Naive B cell (primary cell): ENCODE data around the gene VAV2. TPM values are rescaled to one million over a fixed set of nuclear protein-coding genes. Genes with fewer than 3 reads are reported as not detected.
A peak's percentile ranks its signal among the peaks of the same experiment; 100 is the strongest.

Experiments used
- ATAC-seq, 2 donors: fragments of 150-1000 bp; cut with Tn5 transposase; 2 replicates each; pipeline ENCODE4 v1.10.0; 2021; ENCODE audit warnings: low read depth in 2 of 2, mild to moderate bottlenecking in 2 of 2, moderate library complexity in 2 of 2
- DNase-seq: peaks from one replicate; pipeline ENCODE4 v3.0.0; 2022
- H3K27ac Mint-ChIP-seq, 6 donors: one replicate each; pipeline ENCODE4 v1.8.0; 2020 to 2022; ENCODE audit warnings: mild to moderate bottlenecking in 6 of 6, mixed read lengths in 6 of 6, moderate library complexity in 5 of 6, inconsistent platforms in 2 of 6
- H3K27me3 Mint-ChIP-seq, 3 donors: one replicate each; pipeline ENCODE4 v1.8.0; 2021 to 2022; ENCODE audit warnings: mixed read lengths in 3 of 3, mild to moderate bottlenecking in 1 of 3
- H3K36me3 Mint-ChIP-seq, 2 donors: one replicate each; pipeline ENCODE4 v1.8.0; 2020 to 2022; ENCODE audit warnings: mixed read lengths in 2 of 2, inconsistent platforms in 1 of 2, mild to moderate bottlenecking in 1 of 2
- H3K4me1 Mint-ChIP-seq, 3 donors: one replicate each; pipeline ENCODE4 v1.8.0; 2020 to 2022; ENCODE audit warnings: mixed read lengths in 3 of 3, inconsistent platforms in 1 of 3, mild to moderate bottlenecking in 1 of 3, moderate library complexity in 1 of 3
- H3K4me3 Mint-ChIP-seq, 8 donors: one replicate each; pipeline ENCODE4 v1.8.0; 2020 to 2022; ENCODE audit warnings: mild to moderate bottlenecking in 8 of 8, mixed read lengths in 8 of 8, moderate library complexity in 8 of 8, inconsistent platforms in 2 of 8
- H3K9me3 Mint-ChIP-seq, 7 donors: one replicate each; pipeline ENCODE4 v1.8.0; 2020 to 2022; ENCODE audit warnings: mixed read lengths in 7 of 7, mild to moderate bottlenecking in 5 of 7, inconsistent platforms in 2 of 7, moderate library complexity in 1 of 7
- polyA plus RNA-seq, 6 donors: library from polyadenylated mRNA; unstranded; fragments of 300-500 nt; fragmentation: Illumina TruSeq; gene quantifications; one replicate each; pipeline ENCODE4 v1.2.3, GENCODE V29; 2021; ENCODE audit warnings: low read depth in 6 of 6

The VAV2 gene
- polyA plus RNA-seq, 6 donors from 2014 or later, result 5.7 to 33.3 (median 15.2) TPM

GRCh38 chr9:133739408-133740280, 252.5 kb downstream of the VAV2 start:
- ATAC-seq (no peak), DNase-seq (no peak)
- H3K9me3 Mint-ChIP-seq, result peaks cover 0 to 3% (median 0%) of the 10 kb centered on the region in 7 donors
- H3K36me3 Mint-ChIP-seq, result no peaks in the 10 kb centered on the region
- H3K27me3 Mint-ChIP-seq, result peaks cover 0 to 28% (median 22%) of the 10 kb centered on the region in 3 donors
- H3K4me3 Mint-ChIP-seq, result peak overlapping the region in 2 of 8 donors; percentile 1 to 15
- peaks cover 14 to 39% (median 27%) of the 10 kb centered on the region in 3 donors for H3K4me1 Mint-ChIP-seq
- peak overlapping the region in 1 of 6 donors; percentile 15 for H3K27ac Mint-ChIP-seq

GRCh38 chr9:133738640-133739225, 253.4 kb downstream of the VAV2 start:
- no peak overlapping the region for H3K27ac Mint-ChIP-seq
- no peaks in the 10 kb centered on the region for H3K36me3 Mint-ChIP-seq
- H3K4me1 Mint-ChIP-seq, result peaks cover 19 to 44% (median 36%) of the 10 kb centered on the region in 3 donors
- ATAC-seq (no peak), DNase-seq (no peak)
- H3K27me3 Mint-ChIP-seq, result peaks cover 0 to 27% (median 16%) of the 10 kb centered on the region in 3 donors
- peak overlapping the region in 6 of 8 donors; percentile 30 to 75 (median 64) for H3K4me3 Mint-ChIP-seq
- no peaks in the 10 kb centered on the region for H3K9me3 Mint-ChIP-seq

- peaks cover 0 to 25% (median 13%) of the 10 kb centered on the region in 3 donors for H3K27me3 Mint-ChIP-seq
- no peaks in the 10 kb centered on the region for H3K36me3 Mint-ChIP-seq
- H3K4me1 Mint-ChIP-seq, result peaks cover 19 to 44% (median 35%) of the 10 kb centered on the region in 3 donors
- peak within 1 kb of the TSS; percentile 36 to 76 (median 66) for H3K4me3 Mint-ChIP-seq
- H3K27ac Mint-ChIP-seq, result peak within 1 kb of the TSS in 2 of 6 donors; percentile 15 to 57
- ATAC-seq (peak; percentile 38), DNase-seq (peak; percentile 40)
- H3K9me3 Mint-ChIP-seq, result no peaks in the 10 kb centered on the region
These were observed 254.1 kb downstream of the VAV2 start, which contains the start of gene SARDH for GRCh38 chr9:133737774-133738639. TSS of gene SARDH (minus strand) at chr9:133738352. CDS start at chr9:133734173, 4,179 bp downstream.

- peak overlapping the region in 1 of 6 donors; percentile 57 for H3K27ac Mint-ChIP-seq
These were observed 254.9 kb downstream of the VAV2 start for GRCh38 chr9:133737071-133737773.

GRCh38 chr9:133735931-133736330, 256.2 kb downstream of the VAV2 start:
- DNase-seq, result peak; percentile 24
- no peaks in the 10 kb centered on the region for H3K9me3 Mint-ChIP-seq
- peaks cover 19 to 44% (median 36%) of the 10 kb centered on the region in 3 donors for H3K4me1 Mint-ChIP-seq
- H3K4me3 Mint-ChIP-seq, result peak overlapping the region in 5 of 8 donors; percentile 8 to 67 (median 41)
- H3K36me3 Mint-ChIP-seq, result no peaks in the 10 kb centered on the region
- H3K27ac Mint-ChIP-seq, result peak overlapping the region in 1 of 6 donors; percentile 97
- ATAC-seq, result peak; percentile 47 to 59
- H3K27me3 Mint-ChIP-seq, result peaks cover 0 to 27% (median 10%) of the 10 kb centered on the region in 3 donors

More at GRCh38 chr9:133737071-133737773, 254.9 kb downstream of the VAV2 start:
- ATAC-seq, result no peak
- peaks cover 0 to 29% (median 10%) of the 10 kb centered on the region in 3 donors for H3K27me3 Mint-ChIP-seq
- H3K9me3 Mint-ChIP-seq, result no peaks in the 10 kb centered on the region
- peak overlapping the region in 5 of 8 donors; percentile 6 to 76 (median 64) for H3K4me3 Mint-ChIP-seq
- DNase-seq, result no peak
- H3K4me1 Mint-ChIP-seq, result peaks cover 19 to 44% (median 36%) of the 10 kb centered on the region in 3 donors
- no peaks in the 10 kb centered on the region for H3K36me3 Mint-ChIP-seq

GRCh38 chr9:133735415-133735775, 256.7 kb downstream of the VAV2 start:
- H3K9me3 Mint-ChIP-seq, result no peaks in the 10 kb centered on the region
- ATAC-seq (peak; percentile 52 to 65), DNase-seq (peak; percentile 24)
- H3K36me3 Mint-ChIP-seq, result no peaks in the 10 kb centered on the region
- H3K27me3 Mint-ChIP-seq, result peaks cover 0 to 22% (median 5%) of the 10 kb centered on the region in 3 donors
- H3K4me3 Mint-ChIP-seq, result peak overlapping the region in 7 of 8 donors; percentile 0 to 90 (median 62)
- H3K4me1 Mint-ChIP-seq, result peaks cover 19 to 44% (median 36%) of the 10 kb centered on the region in 3 donors
- H3K27ac Mint-ChIP-seq, result peak overlapping the region; percentile 12 to 97 (median 72)

GRCh38 chr9:133734590-133735414, 257.3 kb downstream of the VAV2 start:
- H3K4me3 Mint-ChIP-seq, result peak overlapping the region in 7 of 8 donors; percentile 9 to 90 (median 62)
- H3K27ac Mint-ChIP-seq, result peak overlapping the region; percentile 12 to 97 (median 72)
- H3K36me3 Mint-ChIP-seq, result no peaks in the 10 kb centered on the region
- H3K27me3 Mint-ChIP-seq, result peaks cover 0 to 27% (median 5%) of the 10 kb centered on the region in 3 donors
- H3K9me3 Mint-ChIP-seq, result no peaks in the 10 kb centered on the region
- peak; percentile 50 to 60 for ATAC-seq
- peak; percentile 42 for DNase-seq
- H3K4me1 Mint-ChIP-seq, result peaks cover 19 to 44% (median 36%) of the 10 kb centered on the region in 3 donors

GRCh38 chr9:133733796-133734533, 258.2 kb downstream of the VAV2 start:
- Mint-ChIP-seq H3K4me3 (peak overlapping the region in 5 of 8 donors; percentile 9 to 56 (median 31)), H3K27ac (peak overlapping the region in 3 of 6 donors; percentile 54 to 70 (median 65)), H3K4me1 (peaks cover 19 to 43% (median 36%) of the 10 kb centered on the region in 3 donors), H3K36me3 (no peaks in the 10 kb centered on the region), H3K27me3 (peaks cover 2 to 33% (median 4%) of the 10 kb centered on the region in 3 donors), H3K9me3 (no peaks in the 10 kb centered on the region)
- no peak for DNase-seq
- no peak for ATAC-seq

- Mint-ChIP-seq H3K27me3 (peaks cover 4 to 39% (median 10%) of the 10 kb centered on the region in 3 donors), H3K36me3 (no peaks in the 10 kb centered on the region), H3K9me3 (no peaks in the 10 kb centered on the region), H3K4me3 (peak overlapping the region in 1 of 8 donors; percentile 49), H3K4me1 (peaks cover 19 to 38% (median 36%) of the 10 kb centered on the region in 3 donors), H3K27ac (peak overlapping the region in 1 of 6 donors; percentile 72)
- ATAC-seq, result no peak
- no peak for DNase-seq
These were observed 258.7 kb downstream of the VAV2 start for GRCh38 chr9:133733421-133733795.

GRCh38 chr9:133732639-133733408, 259.3 kb downstream of the VAV2 start:
- H3K36me3 Mint-ChIP-seq, result no peaks in the 10 kb centered on the region
- peak overlapping the region in 1 of 6 donors; percentile 72 for H3K27ac Mint-ChIP-seq
- peaks cover 18 to 34% (median 34%) of the 10 kb centered on the region in 3 donors for H3K4me1 Mint-ChIP-seq
- DNase-seq (no peak), ATAC-seq (no peak)
- H3K4me3 Mint-ChIP-seq, result peak overlapping the region in 2 of 8 donors; percentile 49 to 64
- peaks cover 7 to 44% (median 14%) of the 10 kb centered on the region in 3 donors for H3K27me3 Mint-ChIP-seq
- H3K9me3 Mint-ChIP-seq, result no peaks in the 10 kb centered on the region
